MCF 10A (cell line): ENCODE results near the gene IER5L. TPM values are rescaled to one million over a fixed set of nuclear protein-coding genes. Genes with fewer than 3 reads are reported as not detected.

Experiments
- BruUV-seq: library from RNA; stranded (reverse); fragments of 400-500 nt; replicated peaks from 2 replicates; lab custom pipeline; 2021; lab: Mats Ljungman, UMichigan
- CTCF ChIA-PET: fragments of 300-600 bp; sonication (Branson Sonifier 250); formaldehyde crosslinking; extraction: SDS; loops from one replicate; lab custom pipeline; 2021; ENCODE audit warnings: antibody characterized with exemption, inconsistent platforms; lab: Yijun Ruan, JAX
- POLR2A ChIA-PET: fragments of 300-600, 350-650 bp; sonication (Branson Sonifier 250); formaldehyde crosslinking; extraction: SDS; loops from one replicate; lab custom pipeline; 2020; ENCODE audit warnings: antibody characterized with exemption, inconsistent platforms; lab: Yijun Ruan, JAX
- DNase-seq: peaks from one replicate; pipeline ENCODE4 v3.0.0-alpha.2; 2018; ENCODE audit not compliant: unreplicated experiment
- H3K27ac Mint-ChIP-seq: one replicate; pipeline ENCODE4 v1.8.0; 2022; ENCODE audit warnings: mild to moderate bottlenecking, low read depth, mixed read lengths; ENCODE audit not compliant: unreplicated experiment
- H3K27me3 Mint-ChIP-seq: one replicate; pipeline ENCODE4 v1.8.0; 2022; ENCODE audit warnings: mixed read lengths; ENCODE audit not compliant: insufficient read depth, unreplicated experiment
- H3K36me3 Mint-ChIP-seq: one replicate; pipeline ENCODE4 v1.8.0; 2022; ENCODE audit warnings: mild to moderate bottlenecking, moderate library complexity, mixed read lengths; ENCODE audit not compliant: insufficient read depth, unreplicated experiment
- H3K4me1 Mint-ChIP-seq: one replicate; pipeline ENCODE4 v1.8.0; 2022; ENCODE audit warnings: mixed read lengths; ENCODE audit not compliant: insufficient read depth, unreplicated experiment
- H3K4me3 Mint-ChIP-seq: one replicate; pipeline ENCODE4 v1.8.0; 2022; ENCODE audit warnings: mild to moderate bottlenecking, moderate library complexity, mixed read lengths; ENCODE audit not compliant: unreplicated experiment
- H3K9me3 Mint-ChIP-seq: one replicate; pipeline ENCODE4 v1.8.0; 2022; ENCODE audit warnings: mixed read lengths; ENCODE audit not compliant: unreplicated experiment
- CTCF ChIP-seq: fragments of 200-600 bp; IDR thresholded peaks from one replicate; pipeline ENCODE4 v1.8.0; 2022; ENCODE audit warnings: antibody characterized with exemption, mild to moderate bottlenecking; ENCODE audit not compliant: unreplicated experiment
- intact Hi-C: fragments of 100-400 bp; cut with micrococcal nuclease; formaldehyde crosslinking; loops from 2 replicates; pipeline ENCODE4 v1.14.1; 2022
- total RNA-seq: library from RNA; stranded (reverse); gene quantifications from 2 replicates; pipeline ENCODE4 v1.2.3, GENCODE V29; 2022

IER5L gene
- total RNA-seq, 1 experiment from 2014 or later: 13.4 TPM

DNA sequence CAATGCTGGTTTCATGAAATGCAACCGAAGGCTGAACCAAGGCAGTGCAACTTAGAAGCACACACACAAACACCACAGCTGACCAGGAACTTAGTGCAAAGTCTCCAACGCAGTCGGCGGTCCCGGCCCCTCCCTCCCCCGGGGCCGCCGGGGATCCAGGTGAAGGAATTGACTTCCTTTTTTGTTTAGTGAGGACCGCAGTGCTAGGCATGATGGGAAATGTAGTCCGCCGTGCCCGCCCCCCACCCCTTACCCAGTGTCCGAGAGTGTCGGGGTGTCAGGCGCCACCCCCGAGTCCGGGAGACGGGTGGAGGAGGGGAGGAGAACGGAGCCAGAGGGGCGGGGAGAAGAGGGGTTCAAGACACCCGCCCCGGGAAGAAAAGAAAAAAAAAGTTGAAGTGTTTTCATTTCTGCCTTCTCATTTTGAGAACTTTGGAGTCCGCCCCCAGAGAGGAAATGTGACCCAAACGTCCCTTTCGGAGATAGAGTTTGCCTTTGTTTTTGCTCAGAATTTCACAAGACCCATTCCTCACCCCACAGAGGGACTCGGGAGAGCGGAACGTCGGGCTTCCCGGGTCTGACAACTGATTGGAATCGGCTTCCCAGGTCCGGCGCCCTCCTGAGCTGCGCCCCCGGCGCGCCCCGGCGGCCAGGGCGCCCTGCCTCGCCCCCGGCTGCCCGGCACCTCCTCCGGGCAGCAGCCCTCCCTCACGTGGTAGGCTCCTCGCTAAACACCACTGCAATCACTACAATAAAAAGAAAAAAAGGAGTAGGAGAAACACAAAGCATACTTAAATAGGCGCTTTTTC lies 2.0 kb downstream of the IER5L start:
- Mint-ChIP-seq H3K9me3 (no peaks in the 10 kb centered on the region), H3K36me3 (peaks cover 6% of the 10 kb centered on the region), H3K27ac (peak overlapping the region; percentile 69), H3K4me1 (no peaks in the 10 kb centered on the region), H3K27me3 (no peaks in the 10 kb centered on the region), H3K4me3 (peak overlapping the region; percentile 82)
- peak; percentile 93 for DNase-seq
- intact Hi-C loops: loop anchor here (1.0 to 5.0 kb wide), 4 partner anchors 65 to 236 kb away; partner anchors contain the start of genes CRAT and PTPA
- ChIA-PET CTCF (interaction anchor here (0.5 to 7.5 kb wide), 8 partner anchors 34 to 611 kb away, joined by 3 to 103 read pairs (median 4); no protein-coding TSS in a partner anchor), POLR2A (interaction anchor here (0.6 to 9.2 kb wide), 17 partner anchors 9 to 575 kb away, joined by 3 to 206 read pairs (median 6); partner anchors contain the start of gene NTMT1)
- no peak for TF ChIP-seq CTCF
- TSS peak; percentile 74 for BruUV-seq

GRCh38 chr9:129175515-129175824 lies 2.6 kb downstream of the IER5L start:
- Mint-ChIP-seq H3K4me1 (peaks cover 2% of the 10 kb centered on the region), H3K9me3 (no peaks in the 10 kb centered on the region), H3K4me3 (peak overlapping the region; percentile 82), H3K27ac (peak overlapping the region; percentile 69), H3K36me3 (peaks cover 6% of the 10 kb centered on the region), H3K27me3 (no peaks in the 10 kb centered on the region)
- ChIA-PET CTCF (interaction anchor here (0.6 to 7.5 kb wide), 11 partner anchors 8 to 437 kb away, joined by 3 to 103 read pairs (median 8); no protein-coding TSS in a partner anchor), POLR2A (interaction anchor here (1.2 to 9.2 kb wide), 11 partner anchors 35 to 450 kb away, joined by 3 to 206 read pairs (median 28); partner anchors contain the start of gene NTMT1)
- no peak for DNase-seq
- BruUV-seq: no TSS peak
- no peak for TF ChIP-seq CTCF
- intact Hi-C loops: loop anchor here (1.0 to 5.0 kb wide), 3 partner anchors 159 to 237 kb away; no protein-coding TSS in a partner anchor

DNA sequence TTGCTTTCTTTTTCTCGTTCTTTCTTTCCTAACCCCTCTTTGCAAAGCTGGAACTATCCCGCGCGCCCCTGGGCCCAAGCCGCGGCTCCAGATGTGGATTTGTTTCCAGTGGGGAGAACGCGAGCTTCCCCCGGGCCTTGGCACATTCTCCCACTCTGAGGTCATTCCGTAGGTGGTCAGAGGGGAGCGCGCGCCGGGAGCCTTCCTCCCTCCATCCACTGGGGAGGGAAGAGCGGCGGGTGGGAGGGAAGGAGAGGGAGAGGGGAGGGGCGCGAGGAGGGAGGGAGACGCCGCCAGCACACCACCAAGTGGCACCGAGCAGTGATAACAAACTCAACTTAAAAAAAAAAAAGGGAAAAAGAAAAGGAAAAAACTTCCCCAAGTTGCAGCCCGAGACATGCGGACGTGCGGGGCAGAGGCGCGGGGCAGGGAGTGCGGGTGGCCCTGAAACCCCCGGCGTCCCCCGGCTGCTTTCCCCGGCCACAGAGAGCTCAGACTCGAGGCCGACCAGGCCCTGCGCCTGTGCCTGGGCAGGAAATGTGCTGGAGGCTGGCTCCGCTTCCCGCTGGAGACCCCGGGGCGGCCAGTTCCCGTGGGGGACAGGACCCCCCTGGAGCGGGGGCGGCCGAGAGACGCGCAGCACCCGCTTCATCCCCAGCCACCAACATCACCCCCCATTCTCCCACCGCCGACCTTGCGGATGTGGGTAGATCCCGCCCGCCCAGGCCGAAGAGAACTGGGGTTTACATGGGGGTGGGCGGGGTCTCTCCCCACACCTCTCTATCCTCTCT lies 3.1 kb downstream of the IER5L start:
- BruUV-seq: no TSS peak
- H3K9me3 Mint-ChIP-seq: no peaks in the 10 kb centered on the region
- ChIA-PET POLR2A (interaction anchor here (0.6 to 9.2 kb wide), 20 partner anchors 34 to 450 kb away, joined by 3 to 206 read pairs (median 7); partner anchors contain the start of gene NTMT1), CTCF (interaction anchor here (0.6 to 7.5 kb wide), 30 partner anchors 9 to 969 kb away, joined by 3 to 103 read pairs (median 4); partner anchors contain the start of gene C9orf50)
- peak; percentile 80 for DNase-seq
- H3K4me1 Mint-ChIP-seq: peaks cover 7% of the 10 kb centered on the region
- H3K36me3 Mint-ChIP-seq: peaks cover 6% of the 10 kb centered on the region
- peak overlapping the region; percentile 69 for H3K27ac Mint-ChIP-seq
- H3K4me3 Mint-ChIP-seq: peak overlapping the region; percentile 82
- intact Hi-C loops: loop anchor here (1.0 to 5.0 kb wide), 6 partner anchors 36 to 432 kb away; no protein-coding TSS in a partner anchor
- no peaks in the 10 kb centered on the region for H3K27me3 Mint-ChIP-seq
- peak; percentile 16 for TF ChIP-seq CTCF
